Breast epithelium (tissue), 3 donors: ENCODE data around the gene SH3BP5.
A peak's percentile ranks its signal among the peaks of the same experiment; 100 is the strongest.

Experiments
- POLR2A ChIP-seq: fragments of 450-650 bp; IDR thresholded peaks from one replicate; pipeline ENCODE4 v1.6.1; 2016; ENCODE audit warnings: antibody characterized with exemption, mild to moderate bottlenecking, moderate library complexity
- POLR2AphosphoS5 ChIP-seq, 3 donors: sonication (generic); formaldehyde crosslinking; IDR thresholded peaks; one replicate each; pipeline ENCODE4 v1.6.1; 2017; ENCODE audit warnings: antibody characterized with exemption in 3 of 3
- TF ChIP-seq, protein P1 (sequence below), 3 donors: fragments of 450-650 bp; IDR thresholded peaks; one replicate each; pipeline ENCODE4 v1.5.1; 2016 to 2017; ENCODE audit warnings: antibody characterized with exemption in 3 of 3, mild to moderate bottlenecking in 3 of 3, moderate library complexity in 3 of 3

DNA sequence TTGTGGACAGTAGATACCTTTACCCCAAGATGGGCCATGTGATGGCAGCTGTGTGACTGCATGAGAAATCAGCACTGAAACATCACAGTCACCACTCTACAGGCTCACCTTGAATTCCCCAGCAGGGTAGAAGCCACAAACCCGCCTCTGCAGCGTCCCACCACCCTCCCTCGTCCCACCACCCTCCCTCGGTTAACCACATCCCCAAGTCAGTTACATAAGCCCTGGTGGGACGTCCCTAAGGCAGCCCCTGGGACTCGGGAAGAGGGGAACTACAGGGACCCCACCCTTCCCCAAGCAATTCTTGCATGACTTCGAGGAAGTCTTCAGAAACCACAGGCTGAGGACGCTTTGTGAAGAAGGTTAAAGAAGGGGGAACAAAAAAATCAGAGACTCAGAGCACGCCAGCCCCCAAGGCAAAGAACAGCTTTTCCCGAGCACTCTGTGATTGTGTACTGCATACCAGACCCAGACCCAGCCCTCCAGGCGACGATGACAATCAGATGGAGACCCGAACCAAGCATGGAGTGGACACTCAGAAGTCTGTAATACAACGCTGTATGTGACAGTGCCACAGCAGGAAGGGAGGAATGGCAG lies 60.5 kb downstream of the SH3BP5 start:
- TF ChIP-seq, protein P1, sequence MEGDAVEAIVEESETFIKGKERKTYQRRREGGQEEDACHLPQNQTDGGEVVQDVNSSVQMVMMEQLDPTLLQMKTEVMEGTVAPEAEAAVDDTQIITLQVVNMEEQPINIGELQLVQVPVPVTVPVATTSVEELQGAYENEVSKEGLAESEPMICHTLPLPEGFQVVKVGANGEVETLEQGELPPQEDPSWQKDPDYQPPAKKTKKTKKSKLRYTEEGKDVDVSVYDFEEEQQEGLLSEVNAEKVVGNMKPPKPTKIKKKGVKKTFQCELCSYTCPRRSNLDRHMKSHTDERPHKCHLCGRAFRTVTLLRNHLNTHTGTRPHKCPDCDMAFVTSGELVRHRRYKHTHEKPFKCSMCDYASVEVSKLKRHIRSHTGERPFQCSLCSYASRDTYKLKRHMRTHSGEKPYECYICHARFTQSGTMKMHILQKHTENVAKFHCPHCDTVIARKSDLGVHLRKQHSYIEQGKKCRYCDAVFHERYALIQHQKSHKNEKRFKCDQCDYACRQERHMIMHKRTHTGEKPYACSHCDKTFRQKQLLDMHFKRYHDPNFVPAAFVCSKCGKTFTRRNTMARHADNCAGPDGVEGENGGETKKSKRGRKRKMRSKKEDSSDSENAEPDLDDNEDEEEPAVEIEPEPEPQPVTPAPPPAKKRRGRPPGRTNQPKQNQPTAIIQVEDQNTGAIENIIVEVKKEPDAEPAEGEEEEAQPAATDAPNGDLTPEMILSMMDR (IDR thresholded peaks at IDR 0.05), result no peak
- TF ChIP-seq POLR2AphosphoS5 (IDR thresholded peaks at IDR 0.05) (peak in 1 of 3 donors; percentile 20), POLR2A (no peak)
